HG03460 (cell line): ENCODE results near the gene TNRC6B.

Source experiments
- ATAC-seq: cut with Tn5 transposase; IDR thresholded peaks from one replicate; pipeline ENCODE4 v1.9.1; 2021; ENCODE audit not compliant: unreplicated experiment

The TNRC6B gene

DNA sequence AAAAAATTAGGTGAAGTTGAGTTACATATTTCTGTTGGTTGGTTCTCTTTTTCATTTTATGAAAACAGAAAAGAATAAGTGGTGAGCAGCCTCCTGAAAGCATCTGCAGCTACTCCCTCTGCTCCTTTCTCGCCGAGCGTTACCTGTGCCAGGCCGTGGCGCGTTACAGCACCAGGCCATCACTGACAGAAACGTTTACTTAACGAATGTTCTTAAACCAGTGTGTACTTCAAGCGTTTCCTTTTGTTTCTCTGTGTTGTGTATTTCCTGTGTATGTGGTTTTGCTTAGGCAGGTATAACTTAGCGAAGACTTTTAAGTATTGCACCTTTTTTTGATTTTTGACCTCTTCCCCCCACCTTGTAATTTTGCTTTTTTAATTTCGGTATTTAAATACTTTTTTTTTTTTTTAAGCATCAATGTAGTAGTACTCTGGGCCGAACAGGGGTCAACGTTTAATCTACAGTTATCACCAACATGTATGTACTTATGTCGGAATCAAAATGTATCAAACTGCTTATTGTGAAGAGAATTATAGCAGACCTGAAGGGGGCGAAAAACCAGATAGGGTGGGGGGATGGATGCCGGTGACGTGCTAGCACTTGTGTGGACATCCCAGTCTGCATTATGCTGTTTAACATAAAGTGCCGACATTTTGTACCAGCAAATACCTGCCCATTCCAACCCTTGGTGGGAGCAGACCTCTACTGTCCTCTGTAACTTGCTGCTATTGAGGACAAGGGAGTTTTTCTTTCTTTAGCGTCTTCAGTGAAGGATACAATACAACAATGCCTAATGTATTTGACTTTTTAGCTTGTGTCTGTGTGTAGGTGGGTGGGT, 147.0 kb downstream of the TNRC6B start:
- ATAC-seq: no peak

- no peak for ATAC-seq
These were observed 147.6 kb downstream of the TNRC6B start for GRCh38 chr22:40325315-40325714.

- ATAC-seq: no peak
These were observed 149.4 kb downstream of the TNRC6B start for GRCh38 chr22:40326905-40327735.

GRCh38 chr22:40328546-40329456, 151.1 kb downstream of the TNRC6B start:
- ATAC-seq: no peak

DNA sequence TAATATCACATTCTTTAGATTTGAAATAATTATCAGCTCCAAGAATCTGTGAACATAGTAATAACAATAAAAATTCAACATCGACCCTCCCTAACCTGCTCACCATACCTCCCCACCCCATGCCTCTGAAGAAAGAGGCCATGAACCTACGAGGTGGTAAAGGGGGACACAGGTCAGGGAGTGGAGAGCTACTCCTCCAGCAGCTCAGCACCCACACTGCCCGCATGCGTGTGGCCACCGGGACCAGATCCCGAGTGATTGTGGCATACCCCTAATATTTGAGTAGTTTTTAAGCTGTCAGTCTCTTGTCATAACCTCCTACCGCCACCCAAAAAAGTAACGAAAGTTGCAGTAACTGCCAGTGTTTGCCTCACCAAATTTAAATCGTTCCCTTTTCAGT, 151.7 kb downstream of the TNRC6B start:
- ATAC-seq: no peak

DNA sequence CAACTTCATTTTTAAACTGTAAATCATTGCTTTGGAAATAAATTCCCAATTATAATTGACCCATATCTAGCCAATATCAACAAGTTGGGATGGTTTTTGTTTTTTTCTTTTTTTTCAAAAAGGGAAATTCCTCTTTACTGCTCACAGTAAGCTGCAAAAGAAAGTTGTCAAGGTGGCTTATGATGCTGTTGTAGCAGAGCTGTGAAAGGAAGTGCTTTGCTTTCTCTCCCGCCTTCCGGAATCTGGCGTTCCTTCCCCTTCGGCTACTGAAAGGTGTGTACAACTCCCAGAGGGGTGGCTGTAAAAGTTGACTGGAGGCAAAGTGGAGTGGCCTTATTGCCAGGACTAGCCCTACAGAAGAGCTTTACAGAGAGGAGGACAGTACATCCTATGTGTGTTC, 152.4 kb downstream of the TNRC6B start:
- ATAC-seq: no peak

- no peak for ATAC-seq
These were observed 152.9 kb downstream of the TNRC6B start for GRCh38 chr22:40330615-40331014.

DNA sequence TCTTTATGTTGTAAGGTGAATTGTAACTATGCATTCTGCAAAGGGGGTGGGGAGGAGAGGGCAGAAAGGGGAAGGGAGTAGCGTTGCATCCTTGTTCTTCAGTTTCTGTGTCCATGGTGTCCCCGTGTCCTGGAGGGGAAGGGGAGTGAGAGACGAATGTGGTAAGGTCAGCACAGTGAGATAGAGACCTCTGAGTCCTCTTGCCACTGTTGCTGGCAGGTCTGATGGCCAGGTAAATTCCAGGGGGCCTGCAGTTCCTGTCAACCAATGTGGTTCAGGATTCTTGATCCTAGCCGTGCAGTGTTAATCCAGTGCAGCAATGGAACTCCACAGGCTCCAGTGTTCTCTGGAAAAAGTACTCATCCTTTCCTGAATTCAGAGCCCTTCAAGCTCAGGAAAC, 154.0 kb downstream of the TNRC6B start:
- no peak for ATAC-seq

- no peak for ATAC-seq
These were observed 154.6 kb downstream of the TNRC6B start for GRCh38 chr22:40332319-40332781.

DNA sequence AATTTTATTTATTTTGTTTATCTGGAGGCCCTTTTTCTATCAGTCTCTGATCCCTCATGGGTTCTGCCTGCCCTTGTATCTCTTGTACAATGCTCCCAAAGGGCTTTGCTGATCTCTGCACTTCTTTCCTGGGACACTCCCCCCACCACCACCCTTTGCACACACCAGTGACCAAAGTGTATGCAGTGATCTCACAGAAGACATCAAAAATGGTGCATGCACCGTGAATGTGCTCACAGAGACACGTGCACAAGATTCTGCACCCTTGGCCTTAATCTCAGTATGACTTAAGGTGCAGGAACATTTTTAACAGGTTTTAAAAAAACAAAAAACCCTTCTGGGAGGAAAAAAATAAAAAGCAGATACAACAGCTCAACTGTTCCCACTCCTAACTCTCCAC, 156.3 kb downstream of the TNRC6B start:
- no peak for ATAC-seq

DNA sequence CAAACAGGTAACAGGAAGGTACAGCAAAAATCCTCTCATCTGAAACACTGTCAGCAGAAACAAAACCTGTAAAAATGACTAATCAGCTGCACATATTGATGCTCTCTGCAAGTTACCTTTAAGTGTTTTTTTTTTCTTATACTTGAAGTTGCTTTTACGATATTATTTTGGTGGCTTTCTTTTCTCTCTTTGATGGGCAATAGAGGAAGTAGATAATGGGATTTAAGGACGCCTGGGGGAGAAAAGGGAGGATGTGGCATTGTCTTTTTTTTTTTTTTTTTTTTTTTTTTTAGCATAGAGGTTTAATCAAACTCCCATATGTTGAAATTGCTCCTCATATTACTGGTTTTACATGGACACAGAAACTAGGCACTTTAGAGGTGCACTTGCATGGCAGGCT, 157.2 kb downstream of the TNRC6B start:
- no peak for ATAC-seq

DNA sequence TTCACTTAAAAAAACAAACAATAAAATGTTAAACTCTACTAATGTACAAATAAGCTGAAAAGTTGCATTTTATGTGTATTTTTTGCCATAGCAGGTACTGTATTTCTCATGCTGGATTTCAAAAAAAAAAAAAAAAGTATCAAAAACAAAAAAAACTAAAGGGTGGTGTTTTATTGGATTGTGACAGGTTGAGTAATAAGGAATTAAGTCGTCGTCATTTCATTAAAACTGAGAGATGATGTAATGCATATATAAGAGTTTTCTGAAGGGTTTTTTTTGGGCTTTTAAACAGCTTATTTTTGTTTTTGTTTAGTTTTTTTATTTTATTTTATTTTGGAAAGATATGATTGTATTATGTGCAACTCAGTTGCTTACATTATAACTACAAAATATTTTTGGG, 157.6 kb downstream of the TNRC6B start:
- ATAC-seq: no peak

DNA sequence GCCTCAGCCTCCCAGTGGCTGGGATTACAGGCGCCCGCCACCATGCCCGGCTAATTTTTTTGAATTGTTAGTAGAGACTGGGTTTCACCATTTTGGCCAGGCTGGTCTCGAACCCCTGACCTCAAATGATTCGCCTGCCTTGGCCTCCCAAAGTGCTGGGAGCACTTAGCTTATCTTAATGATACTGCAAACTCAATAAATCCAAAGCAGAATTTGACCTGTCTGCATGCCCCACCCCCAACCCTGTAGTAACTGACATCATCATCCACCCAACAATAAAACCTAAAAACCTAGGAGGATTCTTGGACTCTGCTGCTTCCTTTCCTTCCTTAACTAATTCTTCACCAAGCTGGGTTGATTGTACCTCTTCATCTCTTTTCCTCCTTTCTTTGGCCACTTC, 162.3 kb downstream of the TNRC6B start:
- no peak for ATAC-seq

GRCh38 chr22:40341604-40342003, 163.9 kb downstream of the TNRC6B start:
- ATAC-seq: no peak

DNA sequence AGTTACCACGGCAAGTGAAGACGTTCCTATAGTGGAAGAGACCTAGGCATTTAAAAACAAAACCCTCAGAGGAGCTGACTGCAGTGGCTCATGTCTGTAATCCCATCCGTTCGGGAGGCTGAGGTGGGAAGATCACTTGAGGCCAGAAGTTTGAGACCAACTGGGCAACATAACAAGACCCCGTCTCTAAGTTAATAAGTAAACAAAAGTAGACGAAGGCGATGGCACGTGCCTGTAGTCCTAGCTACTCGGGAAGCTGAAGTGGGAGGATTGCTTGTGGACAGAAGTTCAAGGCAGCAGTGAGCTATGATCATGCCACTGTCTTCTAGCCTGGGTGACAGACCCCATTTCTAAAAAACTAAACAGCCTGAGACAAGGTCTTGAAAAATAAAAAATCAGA, 164.8 kb downstream of the TNRC6B start:
- ATAC-seq: no peak

DNA sequence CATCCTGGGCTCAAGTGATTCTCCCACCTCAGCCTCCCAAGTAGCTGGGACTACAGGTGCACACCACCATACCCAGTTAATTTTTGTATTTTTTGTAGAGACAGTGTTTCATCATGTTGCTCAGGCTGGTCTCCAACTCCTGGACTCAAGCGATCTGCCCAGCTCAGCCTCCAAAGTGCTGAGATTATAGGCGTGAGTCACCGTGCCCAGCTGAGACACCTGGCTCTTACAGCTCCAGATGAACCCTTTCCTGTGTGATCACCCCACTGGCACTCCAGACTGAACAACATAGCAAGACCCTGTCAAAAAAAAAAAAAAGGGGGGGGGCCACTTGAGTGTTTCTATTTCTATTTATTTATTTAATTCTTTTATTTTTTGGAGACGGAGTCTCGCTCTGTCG, 167.5 kb downstream of the TNRC6B start:
- ATAC-seq: no peak

- ATAC-seq: peak; percentile 6
These were observed 168.1 kb downstream of the TNRC6B start for GRCh38 chr22:40345815-40346184.

- ATAC-seq: peak; percentile 79
These were observed 168.7 kb downstream of the TNRC6B start, which contains the start of gene ADSL for GRCh38 chr22:40346185-40347118. Gene ADSL, plus strand, starts transcription at chr22:40346500. Its CDS starts 59 bp downstream, at chr22:40346559.

DNA sequence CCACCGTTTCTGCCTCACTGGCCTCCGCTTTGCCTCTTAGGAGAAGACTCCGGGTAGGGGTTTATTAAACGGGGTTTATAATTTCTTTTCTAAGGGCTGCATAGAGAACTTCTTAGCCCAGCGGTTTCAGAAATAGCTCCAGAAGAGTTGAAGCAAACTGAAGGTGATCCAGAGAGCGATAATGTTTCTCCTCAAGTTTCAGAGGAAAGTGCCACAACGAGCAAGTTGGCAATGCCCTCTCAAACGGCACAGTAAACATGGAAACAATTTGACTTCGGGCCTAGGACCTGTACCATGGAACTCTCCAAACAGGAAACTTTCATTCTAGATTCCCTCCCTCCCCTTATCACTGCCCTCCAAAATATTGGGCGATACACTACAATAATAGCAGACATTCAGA, 169.6 kb downstream of the TNRC6B start:
- no peak for ATAC-seq
